ENCODE data around the gene RASGRP2.

Gene RASGRP2

GRCh38 chr11:64764040-64764611 is 20.2 kb upstream of the RASGRP2 start:
- H3K27ac ChIP-seq = no peak overlapping the region
- TF ChIP-seq, protein P1, sequence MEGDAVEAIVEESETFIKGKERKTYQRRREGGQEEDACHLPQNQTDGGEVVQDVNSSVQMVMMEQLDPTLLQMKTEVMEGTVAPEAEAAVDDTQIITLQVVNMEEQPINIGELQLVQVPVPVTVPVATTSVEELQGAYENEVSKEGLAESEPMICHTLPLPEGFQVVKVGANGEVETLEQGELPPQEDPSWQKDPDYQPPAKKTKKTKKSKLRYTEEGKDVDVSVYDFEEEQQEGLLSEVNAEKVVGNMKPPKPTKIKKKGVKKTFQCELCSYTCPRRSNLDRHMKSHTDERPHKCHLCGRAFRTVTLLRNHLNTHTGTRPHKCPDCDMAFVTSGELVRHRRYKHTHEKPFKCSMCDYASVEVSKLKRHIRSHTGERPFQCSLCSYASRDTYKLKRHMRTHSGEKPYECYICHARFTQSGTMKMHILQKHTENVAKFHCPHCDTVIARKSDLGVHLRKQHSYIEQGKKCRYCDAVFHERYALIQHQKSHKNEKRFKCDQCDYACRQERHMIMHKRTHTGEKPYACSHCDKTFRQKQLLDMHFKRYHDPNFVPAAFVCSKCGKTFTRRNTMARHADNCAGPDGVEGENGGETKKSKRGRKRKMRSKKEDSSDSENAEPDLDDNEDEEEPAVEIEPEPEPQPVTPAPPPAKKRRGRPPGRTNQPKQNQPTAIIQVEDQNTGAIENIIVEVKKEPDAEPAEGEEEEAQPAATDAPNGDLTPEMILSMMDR (conservative IDR thresholded peaks at IDR 0.05) = no peak
- no peak for TF ChIP-seq ZFX (IDR thresholded peaks at IDR 0.05)

- H3K27ac ChIP-seq = no peak overlapping the region
- TF ChIP-seq ZFX (IDR thresholded peaks at IDR 0.05) = no peak
- TF ChIP-seq, protein P1 (conservative IDR thresholded peaks at IDR 0.05) = no peak
These were observed 19.6 kb upstream of the RASGRP2 start for GRCh38 chr11:64763526-64764039.

- no peak overlapping the region for H3K27ac ChIP-seq
- no peak for TF ChIP-seq ZFX (IDR thresholded peaks at IDR 0.05)
These were observed 19.0 kb upstream of the RASGRP2 start for GRCh38 chr11:64762674-64763525.

DNA sequence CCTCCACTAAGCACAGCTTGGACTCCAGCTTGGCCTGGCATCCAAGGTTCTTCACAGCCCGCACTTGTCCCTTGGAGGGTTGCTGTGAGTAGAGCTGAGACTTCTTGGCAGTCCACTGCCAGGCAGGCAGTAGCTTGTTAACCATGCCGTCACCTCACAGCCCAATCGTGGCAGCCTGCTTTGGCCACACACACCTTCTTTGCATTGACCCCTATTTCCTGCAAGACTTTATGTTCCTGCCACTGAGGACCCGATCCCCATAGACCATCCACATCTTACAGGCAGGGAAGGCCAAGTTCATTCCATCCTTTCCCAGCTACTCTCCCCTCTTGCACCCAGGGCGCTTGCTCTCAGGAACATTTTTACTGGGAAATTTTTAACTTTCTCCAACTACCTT is 18.3 kb upstream of the RASGRP2 start:
- TF ChIP-seq, protein P1 (conservative IDR thresholded peaks at IDR 0.05) = no peak
- TF ChIP-seq ZFX (IDR thresholded peaks at IDR 0.05) = no peak
- no peak overlapping the region for H3K27ac ChIP-seq

DNA sequence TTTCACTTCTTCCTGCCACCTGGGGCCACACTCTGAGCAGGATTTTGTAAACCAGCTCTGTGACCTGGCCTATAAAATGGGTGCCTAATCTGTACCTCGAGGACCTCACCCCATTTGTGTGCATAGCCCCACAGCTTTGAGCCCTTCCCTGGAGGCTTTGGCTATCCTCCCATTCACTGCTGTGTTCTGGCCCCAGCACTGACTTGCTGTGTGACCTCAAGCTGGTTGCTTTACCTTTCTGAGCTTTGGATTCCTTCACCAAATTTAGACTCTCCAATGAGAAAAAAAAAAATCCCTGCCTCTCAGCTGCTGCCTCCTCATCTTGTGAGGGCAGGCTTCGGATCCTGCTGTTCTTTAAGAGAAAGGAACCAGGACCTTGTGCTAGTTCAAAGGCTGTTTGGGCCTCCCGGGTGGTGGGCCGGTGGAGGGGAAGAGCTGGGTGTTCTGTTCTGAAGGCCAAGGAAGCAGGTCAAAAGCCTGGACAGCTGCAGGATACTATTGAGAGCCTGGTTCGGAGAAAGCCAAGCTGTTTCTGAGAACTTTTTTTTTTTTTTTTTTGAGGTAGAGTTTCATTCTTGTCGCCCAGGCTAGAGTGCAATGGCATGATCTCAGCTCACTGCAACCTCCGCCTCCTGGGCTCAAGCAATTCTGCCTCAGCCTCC is 16.9 kb upstream of the RASGRP2 start:
- no peak overlapping the region for H3K27ac ChIP-seq
- TF ChIP-seq, protein P1 (conservative IDR thresholded peaks at IDR 0.05) = no peak
- no peak for TF ChIP-seq ZFX (IDR thresholded peaks at IDR 0.05)

- TF ChIP-seq ZFX (IDR thresholded peaks at IDR 0.05) = no peak
- TF ChIP-seq, protein P1 (conservative IDR thresholded peaks at IDR 0.05) = no peak
- no peak within 1 kb of the TSS for H3K27ac ChIP-seq
These were observed 16.1 kb upstream of the RASGRP2 start, which contains the start of gene PYGM for GRCh38 chr11:64759722-64760719. PYGM (minus strand) TSS chr11:64759974; CDS start chr11:64759898, 76 bp downstream.

Measured in C4-2B (cell line).